C4-2B (cell line): ENCODE measurements around the gene ADAMTS3.

Source experiments
- ZFX ChIP-seq: fragments of 450-650 bp; IDR thresholded peaks from 2 replicates; pipeline ENCODE4 v1.6.1; 2017
- TF ChIP-seq, protein P1 (sequence below): fragments of 450-650 bp; conservative IDR thresholded peaks from 2 replicates; pipeline ENCODE4 v1.5.1; 2017; ENCODE audit warnings: mild to moderate bottlenecking

DNA sequence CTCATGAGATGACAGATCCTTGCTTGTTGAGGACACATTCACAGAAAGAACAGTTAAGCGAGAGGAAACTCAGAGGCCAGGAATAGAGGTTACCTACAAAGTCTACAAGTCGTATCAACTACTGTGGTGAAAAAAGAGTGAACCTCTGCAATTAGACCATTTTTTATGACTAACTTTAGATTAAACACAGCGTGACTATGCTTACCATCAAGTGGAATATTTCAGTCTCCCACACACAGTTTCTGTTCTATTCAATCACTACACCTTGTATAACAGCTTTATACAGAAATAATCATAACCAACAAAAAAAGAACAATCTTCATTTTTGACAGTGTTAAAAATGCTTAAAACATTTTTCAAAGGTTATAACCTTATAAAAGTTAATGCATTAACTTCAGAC, 46.6 kb downstream of the ADAMTS3 start:
- TF ChIP-seq, protein P1, sequence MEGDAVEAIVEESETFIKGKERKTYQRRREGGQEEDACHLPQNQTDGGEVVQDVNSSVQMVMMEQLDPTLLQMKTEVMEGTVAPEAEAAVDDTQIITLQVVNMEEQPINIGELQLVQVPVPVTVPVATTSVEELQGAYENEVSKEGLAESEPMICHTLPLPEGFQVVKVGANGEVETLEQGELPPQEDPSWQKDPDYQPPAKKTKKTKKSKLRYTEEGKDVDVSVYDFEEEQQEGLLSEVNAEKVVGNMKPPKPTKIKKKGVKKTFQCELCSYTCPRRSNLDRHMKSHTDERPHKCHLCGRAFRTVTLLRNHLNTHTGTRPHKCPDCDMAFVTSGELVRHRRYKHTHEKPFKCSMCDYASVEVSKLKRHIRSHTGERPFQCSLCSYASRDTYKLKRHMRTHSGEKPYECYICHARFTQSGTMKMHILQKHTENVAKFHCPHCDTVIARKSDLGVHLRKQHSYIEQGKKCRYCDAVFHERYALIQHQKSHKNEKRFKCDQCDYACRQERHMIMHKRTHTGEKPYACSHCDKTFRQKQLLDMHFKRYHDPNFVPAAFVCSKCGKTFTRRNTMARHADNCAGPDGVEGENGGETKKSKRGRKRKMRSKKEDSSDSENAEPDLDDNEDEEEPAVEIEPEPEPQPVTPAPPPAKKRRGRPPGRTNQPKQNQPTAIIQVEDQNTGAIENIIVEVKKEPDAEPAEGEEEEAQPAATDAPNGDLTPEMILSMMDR: no peak
- no peak for TF ChIP-seq ZFX
